Measurements from ENCODE around the gene CTDSP2.

Gene CTDSP2

DNA sequence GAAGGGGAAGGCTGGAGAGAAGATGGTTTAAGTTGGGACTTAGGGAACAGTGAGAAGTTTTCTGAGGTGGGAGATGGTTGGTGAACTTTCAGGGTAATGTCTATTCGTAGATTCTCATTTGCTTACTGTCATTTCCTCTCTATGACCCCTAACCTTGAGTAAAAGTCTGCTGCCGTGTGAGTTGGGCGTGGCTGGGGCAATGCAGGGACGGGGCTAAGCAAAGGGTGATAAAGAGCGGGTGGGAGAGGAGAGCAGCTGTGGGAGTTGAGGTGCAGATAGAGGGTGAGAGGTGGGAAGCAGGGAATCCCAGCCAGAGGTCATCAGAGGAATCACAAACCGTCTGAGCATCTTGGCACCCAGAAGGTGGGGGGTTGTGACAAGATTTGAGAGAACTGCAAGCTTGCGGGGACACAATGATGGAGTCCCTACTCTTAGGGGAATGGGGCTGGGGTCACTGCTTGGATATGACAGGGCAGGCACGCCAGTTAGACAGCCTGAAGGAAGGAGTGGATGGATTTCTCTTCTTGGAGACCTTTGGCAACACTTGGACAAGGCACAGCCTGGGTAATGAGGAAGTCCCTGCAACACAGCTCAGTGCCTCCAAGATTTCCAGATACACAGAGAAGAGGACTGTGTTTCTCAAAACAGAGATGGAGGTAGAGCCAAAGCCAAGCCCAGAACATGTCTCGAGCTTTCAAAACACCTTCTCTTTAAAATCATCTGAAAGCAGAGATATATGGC, 45.9 kb upstream of the CTDSP2 start:
- no peak for DNase-seq (ENCODE audit: low spot score)
- H3K27ac ChIP-seq, result no peak overlapping the region; the same call in 1 of the 2 replicates
- no peak for TF ChIP-seq CTCF (conservative IDR thresholded peaks at IDR 0.05; ENCODE audit: low read depth)
- CTCF ChIA-PET, result interaction anchor here (0.6 kb wide), 1 partner anchor 82 kb away, joined by 3 read pairs; no protein-coding TSS in a partner anchor
- POLR2A ChIA-PET (ENCODE audit: low non-redundant PET), result no interaction called here

- POLR2A ChIA-PET (ENCODE audit: low non-redundant PET), result no interaction called here
These were observed 45.2 kb upstream of the CTDSP2 start for GRCh38 chr12:57891542-57892228.

DNA sequence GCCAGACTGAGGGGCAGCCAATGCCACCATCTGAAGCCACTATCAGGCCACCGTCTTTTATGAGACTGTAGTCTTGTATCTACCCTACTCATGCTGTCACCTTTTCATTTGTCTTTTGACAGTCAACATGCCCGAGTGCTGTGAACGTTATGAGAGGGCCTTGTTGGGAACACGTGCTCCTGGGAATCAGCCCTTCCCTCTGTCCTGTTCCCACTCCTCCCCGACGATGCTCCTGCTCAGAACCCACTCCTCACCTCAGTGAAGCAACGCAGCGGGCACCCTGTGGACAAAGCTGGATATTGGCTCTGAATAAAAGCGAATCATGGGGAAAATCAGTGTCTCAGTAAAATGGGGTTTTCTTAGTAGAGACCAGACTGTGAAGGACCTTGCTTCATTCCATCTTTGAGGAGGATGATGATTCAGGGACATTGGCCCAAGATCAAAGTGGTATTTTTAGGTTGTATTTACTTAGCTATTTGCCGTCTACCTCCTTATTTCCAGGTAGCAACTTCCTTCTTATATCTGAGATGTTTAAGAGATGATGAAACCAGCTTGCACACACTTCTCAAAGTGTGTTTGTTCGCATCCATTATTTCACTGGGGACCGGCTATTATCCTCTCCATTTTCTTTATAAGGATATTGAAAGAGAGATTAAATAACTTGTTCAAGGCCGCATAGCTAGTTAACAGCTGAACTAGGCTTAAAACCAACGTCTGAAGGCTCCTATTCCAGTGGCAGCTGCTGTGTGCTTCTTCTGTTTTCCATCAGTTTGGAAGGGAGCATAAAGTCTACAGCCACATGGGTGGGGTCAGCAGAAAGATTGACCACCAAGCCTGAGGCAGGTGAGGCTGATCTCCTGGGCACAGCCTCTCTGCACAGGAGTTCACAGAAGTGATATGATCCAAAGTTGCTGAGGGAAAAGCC, 43.9 kb upstream of the CTDSP2 start:
- DNase-seq (ENCODE audit: low spot score), result no peak
- TF ChIP-seq CTCF (conservative IDR thresholded peaks at IDR 0.05; ENCODE audit: low read depth), result no peak
- ChIA-PET CTCF (no interaction called here), POLR2A (ENCODE audit: low non-redundant PET) (no interaction called here)
- H3K27ac ChIP-seq, result peak overlapping the region; percentile 99

More at GRCh38 chr12:57891542-57892228, 45.2 kb upstream of the CTDSP2 start:
- H3K27ac ChIP-seq, result no peak overlapping the region
- CTCF ChIA-PET, result no interaction called here
- no peak for TF ChIP-seq CTCF (conservative IDR thresholded peaks at IDR 0.05; ENCODE audit: low read depth)
- no peak for DNase-seq (ENCODE audit: low spot score)

DNA sequence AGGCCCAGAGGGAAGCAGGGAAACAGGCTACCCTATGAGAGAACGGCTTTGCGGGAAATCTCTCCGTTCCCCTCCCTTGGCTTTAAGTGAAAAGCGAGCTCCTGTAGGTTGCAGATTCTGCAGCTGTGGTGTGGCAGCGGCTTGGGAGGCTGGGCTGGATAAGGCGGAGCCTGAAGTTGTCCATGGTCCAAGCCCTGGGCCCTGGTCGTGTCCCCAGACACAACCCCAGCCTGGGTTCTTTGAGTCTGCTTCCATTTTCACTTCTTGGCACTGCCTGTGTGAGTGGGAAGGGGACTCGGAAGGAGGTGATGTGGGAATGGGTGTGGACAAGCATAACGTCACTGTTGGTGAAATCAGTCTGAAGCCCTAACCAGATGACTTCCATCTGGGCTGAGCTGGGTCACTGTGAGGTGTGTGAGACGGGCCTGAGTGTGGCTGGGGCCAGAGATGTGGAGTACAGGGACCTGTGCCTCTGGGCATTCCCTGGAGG, 43.0 kb upstream of the CTDSP2 start:
- ChIA-PET CTCF (interaction anchor here (1.3 kb wide), 1 partner anchor 86 kb away, joined by 3 read pairs; no protein-coding TSS in a partner anchor), POLR2A (ENCODE audit: low non-redundant PET) (no interaction called here)
- H3K27ac ChIP-seq, result peak overlapping the region; percentile 99
- no peak for TF ChIP-seq CTCF (conservative IDR thresholded peaks at IDR 0.05; ENCODE audit: low read depth)
- no peak for DNase-seq (ENCODE audit: low spot score)

- ChIA-PET POLR2A (ENCODE audit: low non-redundant PET) (interaction anchor here (0.9 to 1.5 kb wide), 2 partner anchors 23 to 42 kb away, joined by 4 to 15 read pairs; partner anchors contain the start of gene CTDSP2), CTCF (interaction anchor here (0.6 to 1.3 kb wide), 4 partner anchors 44 to 1240 kb away, joined by 3 to 6 read pairs (median 3); no protein-coding TSS in a partner anchor)
- DNase-seq (ENCODE audit: low spot score), result peak; percentile 87
- H3K27ac ChIP-seq, result peak overlapping the region; percentile 99
- no peak for TF ChIP-seq CTCF (conservative IDR thresholded peaks at IDR 0.05; ENCODE audit: low read depth)
These were observed 42.1 kb upstream of the CTDSP2 start for GRCh38 chr12:57888409-57889157.
